HAP-1 (cell line): ENCODE measurements around the gene DPH5.

Experiments
- DNase-seq, 2 experiments: peaks; one replicate each; pipeline ENCODE4 v3.0.0-alpha.2; 2016 to 2020; ENCODE audit warnings: low spot score in 2 of 2
- H3K27me3 ChIP-seq: fragments of 250-450 bp; sonication (Bioruptor Pico); 2 replicates; pipeline ENCODE4 v1.5.1; 2020; ENCODE audit warnings: low read depth, mild to moderate bottlenecking, moderate library complexity
- H3K36me3 ChIP-seq: fragments of 250-450 bp; sonication (Bioruptor Pico); replicated peaks from 2 replicates; pipeline ENCODE4 v1.5.1; 2020; ENCODE audit warnings: mild to moderate bottlenecking
- H3K4me1 ChIP-seq: fragments of 250-450 bp; sonication (Bioruptor Pico); 2 replicates; pipeline ENCODE4 v1.5.1; 2020; ENCODE audit warnings: mild to moderate bottlenecking
- H3K4me3 ChIP-seq: fragments of 250-450 bp; sonication (Bioruptor Pico); 2 replicates; pipeline ENCODE4 v1.5.1; 2020; ENCODE audit warnings: mild to moderate bottlenecking, moderate library complexity
- H3K9me3 ChIP-seq: fragments of 250-450 bp; sonication (Bioruptor Pico); 2 replicates; pipeline ENCODE4 v1.5.1; 2020; ENCODE audit warnings: mild to moderate bottlenecking, moderate library complexity
- in situ Hi-C: fragments of 300-500 bp; cut with MboI; formaldehyde crosslinking; loops from 3 replicates; pipeline ENCODE4 v1.14.3; 2020; ENCODE audit warnings: low sequenced_read_pairs, inconsistent platforms, mixed read lengths

DPH5 gene

GRCh38 chr1:100995198-100995988, 30.2 kb downstream of the DPH5 start:
- Histone ChIP-seq H3K36me3 (peaks cover 14% of the 10 kb centered on the region), H3K9me3 (no peaks in the 10 kb centered on the region), H3K27me3 (no peaks in the 10 kb centered on the region), H3K4me3 (no peak overlapping the region), H3K4me1 (no peaks in the 10 kb centered on the region)
- DNase-seq: no peak
- in situ Hi-C loops: no loop called here

- no peaks in the 10 kb centered on the region for H3K27me3 ChIP-seq
- no peaks in the 10 kb centered on the region for H3K9me3 ChIP-seq
- in situ Hi-C loops: no loop called here
- H3K4me1 ChIP-seq: no peaks in the 10 kb centered on the region
- H3K36me3 ChIP-seq: peaks cover 8% of the 10 kb centered on the region
- H3K4me3 ChIP-seq: no peak overlapping the region
- no peak for DNase-seq
These were observed 36.1 kb downstream of the DPH5 start for GRCh38 chr1:100989306-100990077.

- in situ Hi-C loops: no loop called here
- Histone ChIP-seq H3K4me1 (no peaks in the 10 kb centered on the region), H3K36me3 (peaks cover 8% of the 10 kb centered on the region), H3K27me3 (no peaks in the 10 kb centered on the region), H3K4me3 (no peak overlapping the region), H3K9me3 (no peaks in the 10 kb centered on the region)
- DNase-seq: no peak
These were observed 37.5 kb downstream of the DPH5 start for GRCh38 chr1:100988121-100988520.

GRCh38 chr1:100982793-100983192, 42.8 kb downstream of the DPH5 start:
- Histone ChIP-seq H3K4me3 (no peak overlapping the region), H3K27me3 (no peaks in the 10 kb centered on the region), H3K4me1 (peaks cover 7% of the 10 kb centered on the region), H3K9me3 (no peaks in the 10 kb centered on the region), H3K36me3 (no peaks in the 10 kb centered on the region)
- no peak for DNase-seq
- in situ Hi-C loops: no loop called here

GRCh38 chr1:100979631-100980030, 46.0 kb downstream of the DPH5 start:
- Histone ChIP-seq H3K27me3 (no peaks in the 10 kb centered on the region), H3K36me3 (no peaks in the 10 kb centered on the region; the same call in 1 of the 2 replicates), H3K4me1 (peaks cover 7% of the 10 kb centered on the region), H3K4me3 (no peak overlapping the region), H3K9me3 (no peaks in the 10 kb centered on the region)
- in situ Hi-C loops: no loop called here
- no peak for DNase-seq

GRCh38 chr1:100976936-100977335, 48.6 kb downstream of the DPH5 start:
- Histone ChIP-seq H3K36me3 (no peaks in the 10 kb centered on the region; the same call in 1 of the 2 replicates), H3K4me1 (peaks cover 10% of the 10 kb centered on the region), H3K27me3 (no peaks in the 10 kb centered on the region), H3K9me3 (no peaks in the 10 kb centered on the region), H3K4me3 (no peak overlapping the region)
- in situ Hi-C loops: no loop called here
- DNase-seq: no peak

GRCh38 chr1:100972185-100972584, 53.4 kb downstream of the DPH5 start:
- DNase-seq: no peak
- no peak overlapping the region for H3K4me3 ChIP-seq
- no peaks in the 10 kb centered on the region for H3K27me3 ChIP-seq
- in situ Hi-C loops: no loop called here
- no peaks in the 10 kb centered on the region; the same call in 1 of the 2 replicates for H3K36me3 ChIP-seq
- H3K4me1 ChIP-seq: peaks cover 7% of the 10 kb centered on the region; the same call in 1 of the 2 replicates
- H3K9me3 ChIP-seq: no peaks in the 10 kb centered on the region

- Histone ChIP-seq H3K4me1 (peaks cover 7% of the 10 kb centered on the region; the same call in 1 of the 2 replicates), H3K27me3 (no peaks in the 10 kb centered on the region), H3K4me3 (no peak overlapping the region), H3K36me3 (no peaks in the 10 kb centered on the region; the same call in 1 of the 2 replicates), H3K9me3 (no peaks in the 10 kb centered on the region)
- no peak for DNase-seq
- in situ Hi-C loops: no loop called here
These were observed 54.6 kb downstream of the DPH5 start for GRCh38 chr1:100971021-100971420.

GRCh38 chr1:100969327-100969726, 56.3 kb downstream of the DPH5 start:
- peaks cover 12% of the 10 kb centered on the region for H3K36me3 ChIP-seq
- no peak for DNase-seq
- no peaks in the 10 kb centered on the region for H3K27me3 ChIP-seq
- no peak overlapping the region for H3K4me3 ChIP-seq
- peaks cover 7% of the 10 kb centered on the region; the same call in 1 of the 2 replicates for H3K4me1 ChIP-seq
- H3K9me3 ChIP-seq: no peaks in the 10 kb centered on the region
- in situ Hi-C loops: no loop called here

- Histone ChIP-seq H3K27me3 (no peaks in the 10 kb centered on the region), H3K4me3 (no peak overlapping the region), H3K36me3 (peaks cover 13% of the 10 kb centered on the region), H3K4me1 (peaks cover 7% of the 10 kb centered on the region; the same call in 1 of the 2 replicates), H3K9me3 (no peaks in the 10 kb centered on the region)
- DNase-seq: no peak
- in situ Hi-C loops: no loop called here
These were observed 57.0 kb downstream of the DPH5 start for GRCh38 chr1:100968621-100969020.

GRCh38 chr1:100960098-100960497, 65.5 kb downstream of the DPH5 start:
- H3K4me1 ChIP-seq: no peaks in the 10 kb centered on the region; the same call in 1 of the 2 replicates
- no peaks in the 10 kb centered on the region for H3K27me3 ChIP-seq
- in situ Hi-C loops: no loop called here
- DNase-seq: no peak
- H3K9me3 ChIP-seq: no peaks in the 10 kb centered on the region
- H3K4me3 ChIP-seq: no peak overlapping the region
- H3K36me3 ChIP-seq: peaks cover 6% of the 10 kb centered on the region

- DNase-seq: no peak
- no peaks in the 10 kb centered on the region for H3K27me3 ChIP-seq
- H3K4me3 ChIP-seq: no peak overlapping the region
- no peaks in the 10 kb centered on the region for H3K9me3 ChIP-seq
- in situ Hi-C loops: no loop called here
- peaks cover 1% of the 10 kb centered on the region for H3K4me1 ChIP-seq
- H3K36me3 ChIP-seq: peaks cover 4% of the 10 kb centered on the region
These were observed 66.0 kb downstream of the DPH5 start for GRCh38 chr1:100959502-100960060.

GRCh38 chr1:100955322-100955721, 70.3 kb downstream of the DPH5 start:
- Histone ChIP-seq H3K9me3 (no peaks in the 10 kb centered on the region), H3K4me1 (peaks cover 17% of the 10 kb centered on the region), H3K27me3 (no peaks in the 10 kb centered on the region), H3K4me3 (no peak overlapping the region), H3K36me3 (no peaks in the 10 kb centered on the region)
- no peak for DNase-seq
- in situ Hi-C loops: no loop called here
